GM19463 (cell line): ENCODE data around the gene CMKLR1.

Source experiments
- ATAC-seq: cut with Tn5 transposase; IDR thresholded peaks from one replicate; pipeline ENCODE4 v1.9.1; 2021; ENCODE audit warnings: mild to moderate bottlenecking, moderate library complexity; ENCODE audit not compliant: unreplicated experiment

Gene CMKLR1

DNA sequence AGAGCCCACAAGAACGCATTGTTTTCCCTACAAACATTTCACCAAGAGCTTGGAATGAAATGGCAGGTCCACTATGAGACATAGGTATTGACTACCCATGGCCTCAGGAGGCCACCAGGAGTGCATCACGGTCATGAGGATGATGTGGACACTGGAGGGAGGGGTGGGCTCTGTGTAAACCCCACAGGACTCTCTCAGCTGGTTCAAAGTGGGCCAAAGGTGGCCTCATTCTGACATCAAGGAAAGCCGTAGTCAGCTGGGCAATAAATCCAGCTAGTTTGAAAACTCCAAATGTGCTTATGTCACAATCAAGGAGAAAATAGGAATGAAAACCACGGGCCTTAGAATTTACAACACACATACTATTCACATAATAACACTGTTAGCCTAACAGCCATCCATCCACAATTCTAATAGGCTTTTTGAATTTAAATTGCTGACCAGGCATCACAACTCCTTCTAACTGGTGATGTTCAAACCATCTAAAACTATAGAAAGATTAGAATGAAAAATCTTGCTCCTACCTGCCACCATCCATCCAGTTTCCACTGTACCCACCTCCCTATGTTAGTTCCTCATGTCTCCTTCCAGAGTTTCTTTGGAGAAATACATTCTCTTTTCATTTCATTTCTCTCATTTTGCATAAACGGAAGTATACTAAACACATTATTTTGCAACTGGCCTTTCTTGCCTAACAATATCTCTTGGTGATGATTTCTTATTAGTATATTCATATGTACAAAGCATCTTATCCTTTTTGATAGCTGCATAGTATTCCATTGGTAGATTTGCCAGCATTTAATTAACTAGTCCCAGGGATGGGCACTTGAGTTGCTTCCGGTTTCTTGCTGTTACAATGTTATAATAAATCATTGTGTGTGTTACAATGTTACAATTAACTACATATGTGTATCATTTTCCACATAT lies 21.5 kb downstream of the CMKLR1 start:
- ATAC-seq = no peak

DNA sequence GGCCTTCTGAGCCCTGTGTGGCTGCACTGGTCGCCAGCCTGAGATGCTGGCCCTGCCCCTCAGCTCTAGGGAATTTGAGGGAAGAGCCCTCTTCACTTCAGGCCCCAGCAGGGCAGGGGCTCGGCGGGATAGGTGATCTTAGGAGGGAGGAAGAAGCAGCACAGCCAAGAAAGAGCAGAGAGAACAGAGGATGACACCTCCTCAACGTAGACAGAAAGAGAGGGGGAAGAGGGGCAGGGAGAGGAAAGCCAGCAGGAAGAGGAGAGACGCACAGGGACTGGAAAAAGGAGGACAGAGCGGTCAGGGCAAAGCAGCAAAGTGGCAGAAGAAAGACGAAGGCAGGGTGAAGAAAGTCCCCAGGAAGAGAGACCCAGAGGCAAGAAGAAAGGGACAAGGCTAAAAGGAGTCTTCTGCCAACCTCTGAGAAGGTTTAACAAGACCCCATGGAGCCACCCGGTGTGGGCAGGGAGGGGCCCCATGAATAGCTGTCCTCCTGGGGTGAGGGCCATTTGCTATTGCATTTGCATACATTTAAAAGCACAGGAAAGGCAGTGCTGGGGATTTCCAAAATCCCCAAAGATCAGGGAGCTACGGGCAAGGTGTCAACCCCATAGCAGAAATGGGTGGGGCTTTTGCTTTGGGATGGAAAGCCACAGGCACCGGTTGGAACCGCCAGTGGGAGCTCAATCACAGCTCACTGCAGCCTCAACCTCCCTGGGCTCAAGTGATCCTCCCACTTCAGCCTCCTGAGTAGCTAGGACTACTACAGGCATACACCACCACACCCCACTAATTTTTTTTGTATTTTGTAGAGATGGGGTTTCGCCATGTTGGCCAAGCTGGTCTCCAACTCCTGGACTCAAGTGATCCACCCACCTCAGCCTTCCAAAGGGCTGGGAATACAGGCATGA lies 22.7 kb downstream of the CMKLR1 start:
- no peak for ATAC-seq

DNA sequence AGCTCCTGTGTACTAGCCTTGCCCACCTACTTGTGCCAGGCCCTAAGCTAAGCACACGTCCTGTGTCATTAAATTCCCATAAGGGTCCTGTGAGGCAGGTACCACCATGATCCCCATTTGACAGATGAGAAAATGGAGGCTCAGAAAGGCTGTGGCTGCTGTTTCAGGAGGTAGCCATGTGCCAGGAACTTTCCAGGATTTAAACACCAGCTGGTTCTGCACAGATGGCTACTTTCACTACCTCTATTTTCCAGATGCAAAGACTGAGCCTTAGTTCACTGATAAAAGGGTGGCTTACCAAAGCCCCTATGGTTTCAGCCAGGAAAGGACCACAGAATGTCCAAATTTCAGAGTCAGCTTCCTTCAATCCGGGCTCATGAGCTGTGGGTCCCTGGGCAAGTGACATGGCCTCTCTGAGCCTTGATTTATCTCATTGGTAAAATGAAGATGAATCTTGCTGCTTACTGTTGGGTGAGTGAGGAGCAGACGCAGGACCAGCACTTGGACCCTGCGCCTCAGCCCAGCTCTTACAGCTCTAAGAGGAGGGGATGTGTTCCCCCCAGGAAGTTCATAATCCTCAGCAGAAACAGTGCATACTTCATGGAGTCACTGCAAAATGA lies 23.5 kb downstream of the CMKLR1 start:
- no peak for ATAC-seq

DNA sequence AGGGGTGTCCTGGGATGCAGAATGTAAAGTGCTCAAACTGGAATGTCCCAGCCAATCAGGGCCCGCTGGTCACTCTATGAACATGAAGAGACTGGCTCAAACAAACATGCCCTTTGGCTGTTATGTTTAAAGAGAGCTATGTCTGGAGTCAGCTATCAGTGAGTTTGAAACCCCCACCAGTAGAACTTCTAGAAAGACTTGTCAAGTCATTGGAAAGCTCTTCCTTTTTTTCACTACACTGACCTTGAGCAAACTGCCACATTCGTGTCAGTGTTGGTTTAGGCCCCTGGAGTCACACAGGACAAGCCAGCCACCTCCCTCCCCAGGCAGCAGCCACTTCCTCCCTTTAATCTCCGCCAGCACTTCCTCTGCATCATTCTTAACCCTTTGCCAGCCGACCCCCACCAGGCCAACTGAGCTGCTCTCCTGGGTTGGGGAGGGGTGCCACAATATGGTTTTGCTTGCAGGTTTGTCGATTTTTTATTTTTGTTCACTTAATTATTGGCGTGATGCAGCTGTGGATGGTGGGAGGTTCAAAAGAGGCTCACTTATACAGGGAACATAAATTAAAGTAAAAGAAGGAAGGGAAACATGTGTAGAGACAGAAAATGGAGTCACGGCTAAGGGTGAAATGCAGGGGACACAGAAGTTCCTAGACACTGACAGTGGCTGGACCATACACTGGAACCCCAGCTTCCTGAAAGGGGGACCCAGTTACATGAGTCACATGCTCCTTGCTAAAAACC lies 25.3 kb downstream of the CMKLR1 start:
- ATAC-seq = no peak

DNA sequence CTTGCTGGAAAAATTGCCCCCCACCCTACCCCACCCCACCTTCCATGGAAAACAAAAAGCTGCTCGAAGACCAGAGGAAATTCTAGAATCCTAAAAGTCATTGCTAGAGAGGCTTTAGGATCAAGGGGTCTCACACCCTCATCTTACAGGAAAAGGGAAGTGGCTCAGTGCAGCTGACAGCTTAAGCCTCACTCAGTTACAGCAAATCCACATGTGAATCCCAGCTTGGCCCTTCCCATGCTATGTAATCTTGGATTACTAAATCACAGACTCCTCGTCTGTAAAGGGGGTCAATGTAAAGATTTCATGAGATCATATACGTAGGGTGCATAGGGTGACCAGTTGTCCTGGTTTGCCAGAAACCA lies 25.9 kb downstream of the CMKLR1 start:
- no peak for ATAC-seq

DNA sequence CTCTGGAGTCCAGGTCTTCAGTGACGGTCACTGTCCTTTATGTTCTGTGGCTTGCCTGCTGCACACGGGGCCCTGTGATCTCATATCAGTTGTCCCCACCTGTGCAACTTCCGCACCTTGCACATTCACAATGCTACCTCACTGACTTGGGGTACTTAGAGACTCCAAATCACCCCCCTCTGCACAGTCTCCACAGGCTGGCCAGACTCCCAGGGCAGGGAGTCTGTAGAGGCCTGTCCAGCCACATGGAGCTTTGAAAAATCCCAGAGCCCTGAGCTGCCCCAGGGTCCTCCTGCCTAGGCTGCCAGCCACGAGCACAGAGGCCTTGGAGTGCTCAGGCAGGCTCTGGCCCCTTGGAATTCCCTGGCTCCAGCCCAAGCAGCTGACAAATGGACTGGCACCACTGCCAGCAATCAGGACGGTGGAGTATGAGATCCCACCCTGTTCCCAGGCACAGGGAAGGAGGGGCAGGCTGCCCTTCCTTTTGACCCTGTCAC lies 26.4 kb downstream of the CMKLR1 start:
- ATAC-seq = no peak

DNA sequence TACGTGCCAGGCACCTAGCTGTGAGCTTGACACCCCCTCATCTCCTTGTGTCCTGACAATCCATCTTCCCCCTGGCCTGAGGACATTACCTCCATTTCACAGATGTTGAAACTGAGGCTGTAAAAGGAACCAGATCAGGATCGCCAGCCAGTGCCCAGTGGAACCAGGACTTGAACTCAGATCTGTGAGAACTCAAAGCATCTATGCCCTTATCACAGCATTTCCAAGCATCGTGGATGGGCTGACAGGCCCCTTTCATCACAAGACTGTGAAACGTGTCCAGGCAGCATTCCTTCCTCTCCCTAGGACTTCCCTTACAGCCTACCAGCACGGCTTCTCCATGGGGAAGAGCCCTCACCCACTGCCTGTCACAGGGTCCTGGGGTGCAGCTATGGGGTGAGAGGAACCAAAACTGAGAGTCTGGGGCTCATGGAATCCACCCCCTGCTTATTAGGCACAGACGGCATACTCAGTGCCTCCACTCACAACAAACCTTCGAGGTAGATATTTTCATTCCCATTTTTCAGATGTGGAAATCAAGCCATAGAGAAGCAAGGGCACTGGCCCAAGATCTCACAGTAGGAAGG lies 26.9 kb downstream of the CMKLR1 start:
- ATAC-seq = no peak

DNA sequence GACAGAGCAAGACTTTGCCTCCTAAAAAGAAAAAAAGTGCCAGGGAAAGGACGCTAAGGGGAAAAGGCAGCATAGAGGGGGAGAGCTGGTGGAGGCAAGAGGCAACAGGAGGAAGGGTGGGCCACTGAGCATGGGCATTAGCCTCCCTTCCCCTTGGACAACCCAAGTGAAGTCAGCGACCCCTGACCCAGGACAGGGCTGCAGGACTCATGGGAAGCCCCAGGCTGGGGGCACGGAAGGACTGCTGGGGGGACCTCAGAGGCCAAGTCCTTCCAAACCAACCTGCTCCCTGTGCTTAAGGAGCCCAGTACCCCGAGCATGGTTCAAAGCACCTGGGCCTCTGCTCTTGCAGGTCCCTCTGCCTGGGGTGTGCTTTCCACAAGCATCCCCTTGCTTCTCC lies 27.5 kb downstream of the CMKLR1 start:
- no peak for ATAC-seq

DNA sequence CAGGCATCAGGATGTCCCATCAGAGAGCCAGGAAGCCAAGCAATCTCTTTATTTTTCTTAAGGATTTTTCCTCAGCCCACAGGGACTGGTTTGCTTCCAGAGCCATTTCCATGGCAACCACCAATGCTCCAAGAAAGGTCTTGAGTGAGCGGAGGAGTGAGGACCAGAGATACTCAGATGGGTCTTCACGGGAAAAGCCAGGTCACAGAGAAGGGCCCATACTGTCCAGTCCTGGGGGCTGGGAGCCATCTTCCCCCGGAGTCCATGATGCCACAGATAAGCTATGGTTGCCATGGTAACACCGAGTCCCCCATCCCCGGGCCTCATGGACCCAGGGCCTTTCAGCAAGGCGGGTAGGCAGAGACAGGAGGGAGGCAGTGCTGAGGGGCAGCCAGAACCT lies 28.6 kb downstream of the CMKLR1 start:
- no peak for ATAC-seq

DNA sequence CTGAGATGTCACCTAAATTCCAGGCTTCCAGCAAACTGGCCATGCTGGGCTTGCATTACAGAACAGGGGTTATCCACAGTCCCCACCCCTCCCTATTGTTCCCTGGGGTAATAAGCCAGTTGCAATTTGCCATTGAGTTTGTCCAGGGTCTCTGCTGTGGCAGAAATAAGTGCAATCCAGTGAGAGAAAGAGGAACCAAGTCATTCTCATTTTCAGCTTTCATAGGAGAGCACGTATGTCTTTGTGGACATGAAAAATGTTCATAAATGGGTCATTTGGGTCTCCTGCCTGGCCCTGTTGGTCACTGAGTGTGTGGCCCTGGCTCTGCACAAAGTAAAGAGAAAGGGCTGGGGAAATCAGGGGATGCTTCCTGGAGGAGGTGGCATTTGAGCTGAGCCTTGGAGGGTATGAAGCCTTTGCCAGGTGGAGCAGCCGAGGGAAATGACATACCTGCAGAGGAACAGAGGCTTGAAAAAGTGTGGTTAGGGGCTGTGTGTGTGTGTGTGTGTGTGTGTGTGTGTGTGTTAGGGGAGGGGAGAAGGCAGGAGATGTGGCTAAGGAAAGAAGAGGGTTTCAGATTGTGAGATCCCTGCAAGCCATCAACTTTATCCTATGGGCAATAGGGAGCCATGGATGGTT lies 29.3 kb downstream of the CMKLR1 start:
- ATAC-seq = no peak

DNA sequence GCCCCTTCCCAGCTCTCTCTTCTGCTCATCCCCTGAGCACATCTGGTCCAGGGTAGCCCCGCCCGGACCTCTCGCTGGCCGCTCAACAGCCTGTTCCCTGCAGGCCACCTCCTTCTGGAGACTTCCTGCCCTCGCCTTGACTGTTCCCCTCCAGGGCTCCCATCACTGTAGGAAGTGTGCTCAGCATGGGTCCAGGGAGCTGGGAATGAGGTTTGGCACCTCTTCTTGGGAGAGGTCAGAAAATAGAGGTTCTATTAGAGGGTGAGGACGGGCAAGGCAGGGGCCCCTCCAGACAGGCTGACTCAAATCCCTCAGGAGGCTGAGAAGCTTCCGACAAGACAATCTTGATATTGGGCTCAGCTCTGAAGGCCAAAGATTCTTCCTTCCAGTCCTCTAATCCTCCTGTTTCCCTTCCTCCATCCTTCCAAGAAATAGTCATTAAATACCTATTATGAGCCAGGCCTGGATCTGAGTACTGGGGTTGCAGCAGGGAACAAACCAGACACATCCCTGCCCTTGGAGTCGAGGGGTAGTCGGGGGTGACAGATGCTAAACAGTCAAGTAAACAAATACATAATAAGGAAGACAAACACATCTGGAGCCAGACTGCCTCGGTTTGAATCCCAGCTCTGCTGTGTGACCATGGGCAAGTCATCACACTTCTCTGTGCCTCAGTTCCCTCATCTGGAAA lies 30.6 kb downstream of the CMKLR1 start:
- ATAC-seq = no peak

DNA sequence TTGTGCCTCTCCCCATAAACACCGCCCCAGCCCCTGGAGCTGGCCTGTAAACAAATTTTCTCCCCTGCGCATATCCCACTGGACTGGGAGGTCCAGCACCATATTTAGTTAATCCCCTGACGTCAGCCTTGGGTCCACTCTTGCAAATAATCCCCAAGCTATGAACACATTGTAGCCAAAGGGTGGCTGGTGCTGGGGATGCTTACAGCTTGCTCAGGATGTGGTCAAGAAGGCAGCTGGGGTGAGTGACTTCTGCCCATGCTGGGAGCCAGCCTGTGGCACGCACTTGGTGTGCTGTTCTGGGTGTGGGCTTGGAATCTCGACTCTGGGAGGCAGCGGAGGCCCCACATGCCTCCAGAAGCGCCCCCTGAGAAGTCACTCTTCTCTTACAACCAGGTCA lies 32.1 kb downstream of the CMKLR1 start:
- ATAC-seq = no peak

DNA sequence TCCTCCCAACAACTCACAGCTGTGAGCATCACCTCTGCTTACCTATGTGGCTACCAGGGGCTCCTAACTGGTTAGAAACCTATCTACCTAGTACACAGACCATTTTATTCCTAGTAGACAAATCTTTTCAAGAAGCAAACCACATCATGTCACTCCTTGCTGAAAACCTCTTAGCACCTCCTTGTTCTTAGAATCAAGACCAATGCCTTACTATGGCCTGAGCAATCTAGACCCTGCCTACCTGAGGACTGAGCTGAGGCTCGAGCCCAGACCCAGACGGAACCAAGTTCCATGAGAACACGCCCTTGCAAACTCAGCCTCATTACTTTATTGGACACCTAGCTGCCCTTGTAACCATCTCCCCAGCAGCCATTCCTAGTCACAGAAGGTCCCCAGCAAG lies 32.6 kb downstream of the CMKLR1 start:
- no peak for ATAC-seq

DNA sequence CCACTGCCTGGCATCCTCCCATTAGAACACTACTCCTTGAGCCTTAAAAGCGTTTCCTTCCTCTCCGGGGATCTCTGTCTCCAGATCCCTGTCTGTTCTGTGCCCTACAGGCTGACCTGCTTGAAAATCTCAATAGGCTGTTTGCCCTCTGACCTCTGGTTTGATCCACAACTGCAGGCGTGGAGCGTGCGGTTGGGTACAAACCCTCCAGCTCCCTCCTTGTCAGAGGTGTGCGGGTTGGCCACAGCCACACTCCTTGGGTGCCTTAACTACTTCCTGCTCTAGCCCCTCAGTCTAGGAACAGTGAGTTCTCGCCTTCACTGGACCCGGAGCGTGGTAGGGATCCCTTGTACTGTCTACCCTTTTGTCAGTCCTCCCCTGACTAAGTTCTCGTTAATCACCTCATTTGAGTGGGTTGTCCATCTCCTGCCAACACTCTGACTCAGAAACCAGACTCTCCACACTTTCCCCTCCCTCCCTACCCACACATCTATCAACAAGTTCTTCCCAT lies 33.1 kb downstream of the CMKLR1 start:
- no peak for ATAC-seq

DNA sequence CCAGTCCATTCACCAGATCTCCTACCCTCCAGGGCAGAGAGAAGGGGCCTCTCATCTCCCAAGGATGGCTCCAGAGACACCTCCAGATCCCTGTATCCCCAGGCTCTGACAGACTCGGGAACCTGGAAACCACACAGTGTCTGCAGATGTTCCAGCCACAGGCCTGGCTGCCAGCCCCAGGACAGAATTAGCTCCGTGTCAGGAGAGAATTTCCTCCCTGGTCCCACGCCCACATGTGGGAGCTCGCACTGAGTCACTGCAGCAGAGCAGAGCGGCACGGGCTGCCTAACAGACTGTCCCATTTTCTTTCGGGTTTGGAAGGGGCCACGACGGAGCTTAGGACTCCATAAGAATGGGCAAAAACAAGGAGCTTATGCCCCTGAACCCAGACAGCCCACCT lies 33.6 kb downstream of the CMKLR1 start:
- ATAC-seq = no peak

DNA sequence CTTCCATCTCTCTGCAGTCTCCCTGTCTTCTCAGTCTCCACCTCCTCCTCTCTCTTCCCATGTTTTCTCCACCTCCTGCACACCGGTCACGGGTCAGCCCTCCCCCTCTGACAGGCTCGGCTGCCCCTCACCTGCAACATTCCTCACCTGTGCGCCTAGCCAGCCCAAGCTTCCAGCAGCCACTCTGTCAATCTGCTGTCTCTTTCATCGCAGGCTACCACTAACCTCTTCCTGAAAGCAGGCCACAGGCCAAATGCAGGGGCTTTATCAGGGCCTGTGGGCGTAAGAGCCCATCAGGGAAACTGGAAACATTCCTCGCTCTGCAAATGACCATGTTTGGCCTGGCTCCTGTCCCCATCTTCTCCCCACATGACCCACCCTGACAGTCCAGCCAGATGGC lies 34.5 kb downstream of the CMKLR1 start:
- no peak for ATAC-seq

DNA sequence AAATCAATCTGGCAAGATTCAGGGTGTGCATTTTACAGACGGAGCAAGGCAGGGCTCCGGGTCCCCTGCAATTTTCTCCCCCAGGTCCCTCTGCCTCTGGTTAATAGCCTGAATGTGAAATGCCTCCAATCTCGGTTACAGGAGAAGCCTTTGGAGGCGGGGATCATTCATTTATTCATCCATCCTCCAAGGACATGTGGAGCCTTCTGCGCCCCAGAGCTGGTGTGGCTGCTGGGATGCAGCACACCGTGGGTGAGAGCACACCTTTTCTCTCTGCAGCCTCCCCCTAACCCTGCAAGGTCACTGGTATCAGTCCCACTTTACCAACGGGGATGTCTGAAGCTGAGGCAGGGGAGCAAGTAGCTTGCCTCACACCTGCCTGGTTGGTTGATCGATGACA lies 35.4 kb downstream of the CMKLR1 start:
- ATAC-seq = no peak

DNA sequence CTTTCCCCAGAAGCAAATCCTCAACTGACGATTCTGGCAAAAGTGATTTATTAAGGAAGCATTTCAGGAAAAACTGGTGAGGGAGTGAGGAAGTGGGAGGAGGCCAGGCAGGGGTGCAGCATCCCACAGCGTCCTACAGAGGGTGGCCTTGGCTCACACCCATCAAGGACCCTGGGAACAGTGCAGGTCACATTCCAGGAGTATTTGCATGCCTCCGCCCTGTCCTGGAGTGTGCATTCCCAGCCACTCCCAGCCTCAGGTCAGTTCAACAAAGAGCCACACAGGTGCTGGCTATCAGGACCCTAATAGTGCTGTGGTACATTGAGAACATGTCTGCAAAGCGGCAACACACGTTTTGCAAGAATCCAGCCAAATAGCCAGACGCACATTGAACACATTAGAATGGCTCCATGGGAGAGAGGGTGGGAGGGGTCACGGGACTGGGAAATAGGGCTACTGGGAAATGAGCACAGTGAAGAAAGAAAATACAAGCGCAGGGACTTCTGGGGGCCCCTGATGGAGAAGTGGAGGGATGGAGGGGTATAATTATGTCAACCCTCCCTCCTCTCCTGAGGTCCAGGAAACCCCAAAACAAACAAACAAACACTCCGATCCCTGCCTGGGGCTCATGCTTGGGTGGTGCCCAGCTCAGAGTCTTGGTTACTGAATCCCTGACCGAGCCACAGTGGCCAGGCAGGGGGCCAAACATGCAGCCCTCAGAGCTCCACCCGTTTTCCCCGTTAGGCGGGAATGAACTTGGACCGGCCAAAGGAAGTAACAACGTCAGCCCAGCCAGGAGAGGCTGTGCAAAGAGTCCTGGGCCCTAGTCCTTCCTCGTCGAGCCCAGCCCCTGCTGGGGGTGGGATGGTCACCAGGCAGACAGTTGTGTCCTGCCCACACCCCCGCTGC lies 36.5 kb downstream of the CMKLR1 start:
- no peak for ATAC-seq
